A673 (cell line): ENCODE data around the gene LY86.

Experiments
- CTCF ChIP-seq: fragments of 300-800, 200-600 bp; sonication (generic); conservative IDR thresholded peaks from 2 replicates; pipeline ENCODE4 v1.5.1; 2017; ENCODE audit warnings: low read depth, mild to moderate bottlenecking, antibody characterized with exemption, low read length, moderate library complexity, mixed read lengths
- EZH2 ChIP-seq: fragments of 200-600 bp; sonication (generic); IDR thresholded peaks from 2 replicates; pipeline ENCODE4 v1.6.1; 2017; ENCODE audit warnings: borderline replicate concordance, low read depth, mild to moderate bottlenecking, mixed read lengths, antibody characterized with exemption, low read length; ENCODE audit not compliant: poor library complexity, severe bottlenecking

GRCh38 chr6:6616656-6617055, 28.1 kb downstream of the LY86 start:
- TF ChIP-seq CTCF (no peak), EZH2 (no peak)
